Measurements from ENCODE around the gene LUZP2. TPM values are rescaled to one million over a fixed set of nuclear protein-coding genes. Genes with fewer than 3 reads are reported as not detected.

Gene LUZP2
- total and polyA plus RNA-seq, 2 of the 8 experiments (the other 6 are each of a cell fraction or from before 2014, with no cell fraction given) = 0.79 to 1.5 TPM

DNA sequence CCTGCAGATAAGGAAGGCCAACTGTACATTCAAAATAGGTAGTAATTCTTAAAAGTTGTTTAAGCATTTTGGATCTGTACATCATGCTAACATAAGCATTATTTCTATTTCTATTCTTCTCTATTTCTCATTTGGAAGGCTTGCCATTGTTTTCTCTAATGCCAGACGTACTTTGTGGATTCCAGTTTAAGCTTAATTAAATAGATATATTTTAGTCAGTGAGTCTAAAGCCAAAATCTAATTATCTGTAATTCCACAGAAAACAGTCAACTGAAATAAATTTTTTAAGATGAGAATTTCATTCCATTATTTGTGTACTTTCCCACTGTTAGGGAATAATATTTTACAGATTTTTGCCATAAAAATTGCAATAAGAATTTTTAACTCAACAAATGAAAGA is 123.0 kb downstream of the LUZP2 start:
- Histone ChIP-seq H2BK20ac (ENCODE audit: low read length) (no peak overlapping the region), H3K4me1 (replicated peaks in 1 of 4; ENCODE audit: control insufficient read depth in 3 of 4, insufficient read depth in 4 of 4, low read length in 3 of 4) (peaks cover 0 to 3% (median 0%) of the 10 kb centered on the region in 4 experiments; a peak in 1 of 7 replicates), H3K36me3 (ENCODE audit: control insufficient read depth in 2 of 4, insufficient read depth in 4 of 4, low read length in 3 of 4) (no peaks in the 10 kb centered on the region), H2BK5ac (ENCODE audit: low read depth, low read length) (no peak overlapping the region), H3K4ac (replicated peaks; ENCODE audit: insufficient read length, low read depth, low read length) (no peak overlapping the region), H3K27ac (ENCODE audit: low read depth, low read length) (no peak overlapping the region), H3K23me2 (ENCODE audit: low read depth, low read length) (no peaks in the 10 kb centered on the region), H2BK12ac (ENCODE audit: low read depth, low read length) (no peak overlapping the region), H2AK5ac (ENCODE audit: low read depth, low read length) (no peak overlapping the region), H3K9me3 (ENCODE audit: insufficient read depth in 2 of 2, low read depth in 1 of 2, low read length in 1 of 2) (no peaks in the 10 kb centered on the region), H3K4me3 (ENCODE audit: extremely low read depth in 1 of 4, insufficient read depth in 2 of 4, low read depth in 3 of 4, low read length in 4 of 4) (no peak overlapping the region), H3K14ac (ENCODE audit: insufficient read length) (no peak overlapping the region), H3K79me2 (ENCODE audit: control insufficient read depth in 1 of 2, insufficient read depth in 2 of 2, low read length in 2 of 2) (no peaks in the 10 kb centered on the region), H2AFZ (ENCODE audit: low read length) (no peak overlapping the region), H3K4me2 (ENCODE audit: insufficient read depth in 1 of 2, low read depth in 2 of 2, low read length in 2 of 2) (no peak overlapping the region), H4K8ac (ENCODE audit: extremely low read depth, insufficient read depth, low read length) (no peak overlapping the region), H4K5ac (ENCODE audit: insufficient read length, low read depth, low read length) (no peak overlapping the region), H3K18ac (ENCODE audit: extremely low read depth, low read length) (no peak overlapping the region), H2BK15ac (ENCODE audit: low read length) (no peak overlapping the region), H3K56ac (replicated peaks; ENCODE audit: insufficient read length, low read depth, low read length) (no peak overlapping the region), H4K91ac (replicated peaks; ENCODE audit: insufficient read length, low read length) (no peak overlapping the region), H3K27me3 (replicated peaks in 1 of 4; ENCODE audit: control insufficient read depth in 3 of 4, extremely low read depth in 1 of 4, insufficient read depth in 3 of 4, low read length in 3 of 4) (no peaks in the 10 kb centered on the region), H3K9ac (replicated peaks in 1 of 4; ENCODE audit: extremely low read depth in 1 of 4, low read depth in 3 of 4, low read length in 3 of 4) (no peak overlapping the region), H3K23ac (ENCODE audit: insufficient read length) (no peak overlapping the region), H4K20me1 (replicated peaks in 1 of 2; ENCODE audit: control insufficient read depth in 1 of 2, insufficient read depth in 2 of 2, low read length in 2 of 2) (no peaks in the 10 kb centered on the region), H2BK120ac (replicated peaks; ENCODE audit: low read depth, low read length) (no peak overlapping the region), H3K79me1 (ENCODE audit: low read depth, low read length) (no peaks in the 10 kb centered on the region)
- POLR2A ChIA-PET (ENCODE audit: partially characterized antibody) = no interaction called here
- 88% methylated on average over 1 of the region's 1 CpG; no CpG with 5 or more reads in 1 of the 2 experiments for WGBS, 2 experiments (ENCODE audit: extremely low coverage in 1 of 2, insufficient coverage in 1 of 2, insufficient read length in 1 of 2, insufficient replicate concordance in 2 of 2, low coverage in 1 of 2, low lambda C conversion rate in 2 of 2, missing lambda C conversion rate in 1 of 2)
- CTCF ChIA-PET (ENCODE audit: partially characterized antibody) = no interaction called here
- TF ChIP-seq, protein P1, sequence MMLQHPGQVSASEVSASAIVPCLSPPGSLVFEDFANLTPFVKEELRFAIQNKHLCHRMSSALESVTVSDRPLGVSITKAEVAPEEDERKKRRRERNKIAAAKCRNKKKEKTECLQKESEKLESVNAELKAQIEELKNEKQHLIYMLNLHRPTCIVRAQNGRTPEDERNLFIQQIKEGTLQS (IDR thresholded peaks at IDR 0.05; ENCODE audit: insufficient read depth, low read depth, low read length) = no peak
- TF ChIP-seq KDM5A (IDR thresholded peaks at IDR 0.05; ENCODE audit: low read length) = no peak
- TF ChIP-seq MAFK (IDR thresholded peaks at IDR 0.05; ENCODE audit: low read depth, low read length) = no peak
- no peak for TF ChIP-seq TCF12 (IDR thresholded peaks at IDR 0.05; ENCODE audit: low read depth, low read length)
- no peak for TF ChIP-seq HDAC6 (IDR thresholded peaks at IDR 0.05; ENCODE audit: low read depth, low read length)
- TF ChIP-seq SUZ12 (IDR thresholded peaks at IDR 0.05; ENCODE audit: low read length) = no peak
- TF ChIP-seq ASH2L (IDR thresholded peaks at IDR 0.05; ENCODE audit: low read length) = no peak
- TF ChIP-seq SIN3A (conservative IDR thresholded peaks at IDR 0.05 in 1 of 2, IDR thresholded peaks at IDR 0.05 in 1 of 2; ENCODE audit: low read depth in 1 of 2, low read length in 2 of 2) = no peak
- no peak for TF ChIP-seq CTBP2 (IDR thresholded peaks at IDR 0.05; ENCODE audit: borderline replicate concordance, insufficient read depth, insufficient read length, low read length)
- no peak for TF ChIP-seq CEBPB (IDR thresholded peaks at IDR 0.05; ENCODE audit: low read depth, low read length)
- FAIRE-seq (no peak), DNase-seq (ENCODE audit: low read depth in 1 of 2, low spot score in 2 of 2) (no peak)

All from H1 (cell line).